ENCODE data around the gene BABAM2. TPM values are rescaled to one million over a fixed set of nuclear protein-coding genes. Genes with fewer than 3 reads are reported as not detected.

The BABAM2 gene
- total and polyA plus RNA-seq, 4 donors: 9.9 to 17.0 (median 13.9) TPM

- Histone ChIP-seq H3K4me3 (ENCODE audit: low read depth in 1 of 3, low read length in 3 of 3) (no peak overlapping the region), H3K27me3 (ENCODE audit: control insufficient read depth in 4 of 4, insufficient read depth in 4 of 4, low read length in 3 of 4) (no peaks in the 10 kb centered on the region), H3K9me3 (ENCODE audit: control insufficient read depth in 4 of 4, low read length in 3 of 4) (no peaks in the 10 kb centered on the region), H3K27ac (ENCODE audit: low read depth in 1 of 2, low read length in 2 of 2) (no peak overlapping the region), H3K9ac (ENCODE audit: low read depth in 1 of 2, low read length in 2 of 2) (no peak overlapping the region), H3K36me3 (ENCODE audit: control insufficient read depth in 4 of 4, insufficient read depth in 3 of 4, low read depth in 1 of 4, low read length in 3 of 4) (no peaks in the 10 kb centered on the region), H3K4me1 (ENCODE audit: control insufficient read depth in 4 of 4, insufficient read depth in 4 of 4, low read length in 3 of 4) (no peaks in the 10 kb centered on the region)
- TF ChIP-seq GABPA (IDR thresholded peaks at IDR 0.05 in 1 of 2, conservative IDR thresholded peaks at IDR 0.05 in 1 of 2) (no peak), FOXA2 (IDR thresholded peaks at IDR 0.05) (no peak), ZBTB33 (IDR thresholded peaks at IDR 0.05) (no peak)
- no peak for DNase-seq (ENCODE audit: low spot score)
- WGBS: 93% methylated on average over 4 of the region's 4 CpGs
Observed at GRCh38 chr2:28188436-28188835, 297.9 kb downstream of the BABAM2 start.

GRCh38 chr2:28193630-28194403 is 303.3 kb downstream of the BABAM2 start:
- TF ChIP-seq HNF4G (IDR thresholded peaks at IDR 0.05) (no peak), MAX (IDR thresholded peaks at IDR 0.05) (no peak), ZBTB33 (IDR thresholded peaks at IDR 0.05) (no peak), TAF1 (conservative IDR thresholded peaks at IDR 0.05) (no peak), RXRA (IDR thresholded peaks at IDR 0.05) (no peak)
- H3K9ac ChIP-seq (ENCODE audit: low read depth in 1 of 2, low read length in 2 of 2): no peak overlapping the region
- H3K27ac ChIP-seq (ENCODE audit: low read depth in 1 of 2, low read length in 2 of 2): no peak overlapping the region
- H3K4me3 ChIP-seq (ENCODE audit: low read depth in 1 of 3, low read length in 3 of 3): no peak overlapping the region
- DNase-seq (ENCODE audit: low spot score): no peak
- no peaks in the 10 kb centered on the region for H3K27me3 ChIP-seq (ENCODE audit: control insufficient read depth in 4 of 4, insufficient read depth in 4 of 4, low read length in 3 of 4)
- no peaks in the 10 kb centered on the region for H3K9me3 ChIP-seq (ENCODE audit: control insufficient read depth in 4 of 4, low read length in 3 of 4)
- WGBS: 87% methylated on average over 10 of the region's 10 CpGs
- H3K4me1 ChIP-seq (ENCODE audit: control insufficient read depth in 4 of 4, insufficient read depth in 4 of 4, low read length in 3 of 4): no peaks in the 10 kb centered on the region
- peaks cover 0 to 3% (median 0%) of the 10 kb centered on the region in 4 donors for H3K36me3 ChIP-seq (ENCODE audit: control insufficient read depth in 4 of 4, insufficient read depth in 3 of 4, low read depth in 1 of 4, low read length in 3 of 4)

GRCh38 chr2:28199995-28200679 is 309.6 kb downstream of the BABAM2 start:
- Histone ChIP-seq H3K4me3 (ENCODE audit: low read depth in 1 of 3, low read length in 3 of 3) (no peak overlapping the region), H3K4me1 (ENCODE audit: control insufficient read depth in 4 of 4, insufficient read depth in 4 of 4, low read length in 3 of 4) (no peaks in the 10 kb centered on the region), H3K36me3 (ENCODE audit: control insufficient read depth in 4 of 4, insufficient read depth in 3 of 4, low read depth in 1 of 4, low read length in 3 of 4) (peaks cover 0 to 3% (median 0%) of the 10 kb centered on the region in 4 donors), H3K27ac (ENCODE audit: low read depth in 1 of 2, low read length in 2 of 2) (no peak overlapping the region), H3K9me3 (ENCODE audit: control insufficient read depth in 4 of 4, low read length in 3 of 4) (no peaks in the 10 kb centered on the region), H3K9ac (ENCODE audit: low read depth in 1 of 2, low read length in 2 of 2) (no peak overlapping the region), H3K27me3 (ENCODE audit: control insufficient read depth in 4 of 4, insufficient read depth in 4 of 4, low read length in 3 of 4) (no peaks in the 10 kb centered on the region)
- 97% methylated on average over 2 of the region's 2 CpGs for WGBS
- no peak for DNase-seq (ENCODE audit: low spot score)
- TF ChIP-seq MAX (IDR thresholded peaks at IDR 0.05) (no peak), GABPA (IDR thresholded peaks at IDR 0.05 in 1 of 2, conservative IDR thresholded peaks at IDR 0.05 in 1 of 2) (no peak), HNF4G (IDR thresholded peaks at IDR 0.05) (no peak), RAD21 (IDR thresholded peaks at IDR 0.05) (no peak), SP1 (IDR thresholded peaks at IDR 0.05) (no peak), RXRA (IDR thresholded peaks at IDR 0.05) (no peak), REST (IDR thresholded peaks at IDR 0.05) (no peak), CTCF (IDR thresholded peaks at IDR 0.05; ENCODE audit: low read depth, low read length, missing input control) (no peak), NR2F2 (IDR thresholded peaks at IDR 0.05) (no peak), TAF1 (conservative IDR thresholded peaks at IDR 0.05) (no peak), YY1 (IDR thresholded peaks at IDR 0.05) (no peak), EGR1 (IDR thresholded peaks at IDR 0.05; ENCODE audit: low read depth in 2 of 2) (no peak), HNF4A (conservative IDR thresholded peaks at IDR 0.05) (no peak)

Measured in liver (tissue), 9 donors.